ENCODE results near the gene TSC22D1. TPM values are rescaled to one million over a fixed set of nuclear protein-coding genes. Genes with fewer than 3 reads are reported as not detected.

Gene TSC22D1
- total and polyA plus RNA-seq, 4 donors, result 247 to 349 (median 291) TPM

GRCh38 chr13:44386913-44387556, 189.1 kb downstream of the TSC22D1 start:
- WGBS (ENCODE audit: insufficient coverage), result 53% methylated on average over 2 of the region's 7 CpGs
- Histone ChIP-seq H3K4me3 (ENCODE audit: low read depth, low read length) (no peak overlapping the region), H3K27me3 (ENCODE audit: control insufficient read depth, insufficient read depth, low read length) (no peaks in the 10 kb centered on the region), H3K4me1 (ENCODE audit: control insufficient read depth, insufficient read depth, low read length) (peaks cover 7% of the 10 kb centered on the region), H3K27ac (ENCODE audit: low read depth, low read length) (no peak overlapping the region), H3K9me3 (ENCODE audit: control insufficient read depth, insufficient read depth, low read length) (no peaks in the 10 kb centered on the region), H3K36me3 (ENCODE audit: control insufficient read depth, insufficient read depth, low read length) (peaks cover 9% of the 10 kb centered on the region)
- DNase-seq (ENCODE audit: low read depth in 4 of 6, low spot score in 6 of 6), result no peak

- Histone ChIP-seq H3K4me3 (ENCODE audit: low read depth, low read length) (no peak overlapping the region), H3K36me3 (ENCODE audit: control insufficient read depth, insufficient read depth, low read length) (peaks cover 13% of the 10 kb centered on the region), H3K27me3 (ENCODE audit: control insufficient read depth, insufficient read depth, low read length) (no peaks in the 10 kb centered on the region), H3K27ac (ENCODE audit: low read depth, low read length) (no peak overlapping the region), H3K4me1 (ENCODE audit: control insufficient read depth, insufficient read depth, low read length) (peaks cover 7% of the 10 kb centered on the region), H3K9me3 (ENCODE audit: control insufficient read depth, insufficient read depth, low read length) (no peaks in the 10 kb centered on the region)
- no peak for DNase-seq (ENCODE audit: low read depth in 4 of 6, low spot score in 6 of 6)
- 100% methylated on average over 1 of the region's 6 CpGs for WGBS (ENCODE audit: insufficient coverage)
Observed at GRCh38 chr13:44385847-44386246, 190.3 kb downstream of the TSC22D1 start.

GRCh38 chr13:44385401-44385800, 190.7 kb downstream of the TSC22D1 start:
- Histone ChIP-seq H3K9me3 (ENCODE audit: control insufficient read depth, insufficient read depth, low read length) (no peaks in the 10 kb centered on the region), H3K27me3 (ENCODE audit: control insufficient read depth, insufficient read depth, low read length) (no peaks in the 10 kb centered on the region), H3K4me3 (ENCODE audit: low read depth, low read length) (no peak overlapping the region), H3K27ac (ENCODE audit: low read depth, low read length) (no peak overlapping the region), H3K4me1 (ENCODE audit: control insufficient read depth, insufficient read depth, low read length) (peaks cover 7% of the 10 kb centered on the region), H3K36me3 (ENCODE audit: control insufficient read depth, insufficient read depth, low read length) (peaks cover 13% of the 10 kb centered on the region)
- DNase-seq (ENCODE audit: low read depth in 4 of 6, low spot score in 6 of 6), result no peak
- WGBS (ENCODE audit: insufficient coverage), result no CpG with 5 or more reads among the region's 3 CpGs

GRCh38 chr13:44384778-44385177, 191.4 kb downstream of the TSC22D1 start:
- H3K27me3 ChIP-seq (ENCODE audit: control insufficient read depth, insufficient read depth, low read length), result no peaks in the 10 kb centered on the region
- no peak for DNase-seq (ENCODE audit: low read depth in 4 of 6, low spot score in 6 of 6)
- WGBS (ENCODE audit: insufficient coverage), result no CpG with 5 or more reads among the region's 1 CpG
- H3K36me3 ChIP-seq (ENCODE audit: control insufficient read depth, insufficient read depth, low read length), result peaks cover 13% of the 10 kb centered on the region
- no peak overlapping the region for H3K4me3 ChIP-seq (ENCODE audit: low read depth, low read length)
- H3K4me1 ChIP-seq (ENCODE audit: control insufficient read depth, insufficient read depth, low read length), result peaks cover 7% of the 10 kb centered on the region
- H3K9me3 ChIP-seq (ENCODE audit: control insufficient read depth, insufficient read depth, low read length), result no peaks in the 10 kb centered on the region
- no peak overlapping the region for H3K27ac ChIP-seq (ENCODE audit: low read depth, low read length)

- Histone ChIP-seq H3K4me3 (ENCODE audit: low read depth, low read length) (no peak overlapping the region), H3K4me1 (ENCODE audit: control insufficient read depth, insufficient read depth, low read length) (peaks cover 7% of the 10 kb centered on the region), H3K9me3 (ENCODE audit: control insufficient read depth, insufficient read depth, low read length) (no peaks in the 10 kb centered on the region), H3K27ac (ENCODE audit: low read depth, low read length) (no peak overlapping the region), H3K36me3 (ENCODE audit: control insufficient read depth, insufficient read depth, low read length) (peaks cover 13% of the 10 kb centered on the region), H3K27me3 (ENCODE audit: control insufficient read depth, insufficient read depth, low read length) (no peaks in the 10 kb centered on the region)
- DNase-seq (ENCODE audit: low read depth in 4 of 6, low spot score in 6 of 6), result no peak
- WGBS (ENCODE audit: insufficient coverage), result 36% methylated on average over 5 of the region's 5 CpGs
Observed at GRCh38 chr13:44383945-44384344, 192.2 kb downstream of the TSC22D1 start.

- peaks cover 7% of the 10 kb centered on the region for H3K4me1 ChIP-seq (ENCODE audit: control insufficient read depth, insufficient read depth, low read length)
- H3K9me3 ChIP-seq (ENCODE audit: control insufficient read depth, insufficient read depth, low read length), result no peaks in the 10 kb centered on the region
- no peak for DNase-seq (ENCODE audit: low read depth in 4 of 6, low spot score in 6 of 6)
- WGBS (ENCODE audit: insufficient coverage), result 98% methylated on average over 4 of the region's 5 CpGs
- H3K27ac ChIP-seq (ENCODE audit: low read depth, low read length), result no peak overlapping the region
- H3K27me3 ChIP-seq (ENCODE audit: control insufficient read depth, insufficient read depth, low read length), result no peaks in the 10 kb centered on the region
- H3K4me3 ChIP-seq (ENCODE audit: low read depth, low read length), result no peak overlapping the region
- H3K36me3 ChIP-seq (ENCODE audit: control insufficient read depth, insufficient read depth, low read length), result peaks cover 13% of the 10 kb centered on the region
Observed at GRCh38 chr13:44382635-44383145, 193.4 kb downstream of the TSC22D1 start.

Other genes starting within 250 kb of the TSC22D1 start
- 10 to 100 TPM; 24.9 to 27.2 TPM for gene SERP2, start 202.5 kb downstream of the TSC22D1 start, total RNA-seq
- gene SERP2, start 202.5 kb downstream of the TSC22D1 start, polyA plus RNA-seq (ENCODE audit: insufficient read length in 2 of 2), result 10 to 100 TPM; 49.0 to 49.9 TPM

All from spinal cord (tissue), 10 donors.